ENCODE results near the gene NIPAL4.
"Not testable (repeated sequence)": the region's sequence is repeated elsewhere in the genome, so short reads cannot be mapped to it uniquely, and the experiment has no call there.

Gene NIPAL4

GRCh38 chr5:157479166-157479565 is 19.2 kb downstream of the NIPAL4 start:
- H3K4me3 ChIP-seq (ENCODE audit: low read length): no peak overlapping the region
- TF ChIP-seq, protein P1, sequence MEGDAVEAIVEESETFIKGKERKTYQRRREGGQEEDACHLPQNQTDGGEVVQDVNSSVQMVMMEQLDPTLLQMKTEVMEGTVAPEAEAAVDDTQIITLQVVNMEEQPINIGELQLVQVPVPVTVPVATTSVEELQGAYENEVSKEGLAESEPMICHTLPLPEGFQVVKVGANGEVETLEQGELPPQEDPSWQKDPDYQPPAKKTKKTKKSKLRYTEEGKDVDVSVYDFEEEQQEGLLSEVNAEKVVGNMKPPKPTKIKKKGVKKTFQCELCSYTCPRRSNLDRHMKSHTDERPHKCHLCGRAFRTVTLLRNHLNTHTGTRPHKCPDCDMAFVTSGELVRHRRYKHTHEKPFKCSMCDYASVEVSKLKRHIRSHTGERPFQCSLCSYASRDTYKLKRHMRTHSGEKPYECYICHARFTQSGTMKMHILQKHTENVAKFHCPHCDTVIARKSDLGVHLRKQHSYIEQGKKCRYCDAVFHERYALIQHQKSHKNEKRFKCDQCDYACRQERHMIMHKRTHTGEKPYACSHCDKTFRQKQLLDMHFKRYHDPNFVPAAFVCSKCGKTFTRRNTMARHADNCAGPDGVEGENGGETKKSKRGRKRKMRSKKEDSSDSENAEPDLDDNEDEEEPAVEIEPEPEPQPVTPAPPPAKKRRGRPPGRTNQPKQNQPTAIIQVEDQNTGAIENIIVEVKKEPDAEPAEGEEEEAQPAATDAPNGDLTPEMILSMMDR (conservative IDR thresholded peaks at IDR 0.05; ENCODE audit: low read depth, low read length): no peak
- no peak for DNase-seq (ENCODE audit: low read depth)

GRCh38 chr5:157479612-157480510 is 19.8 kb downstream of the NIPAL4 start:
- no peak for DNase-seq (ENCODE audit: low read depth)
- no peak overlapping the region for H3K4me3 ChIP-seq (ENCODE audit: low read length)
- TF ChIP-seq, protein P1 (conservative IDR thresholded peaks at IDR 0.05; ENCODE audit: low read depth, low read length): no peak

GRCh38 chr5:157481265-157481664 is 21.3 kb downstream of the NIPAL4 start:
- DNase-seq (ENCODE audit: low read depth): no peak
- TF ChIP-seq, protein P1 (conservative IDR thresholded peaks at IDR 0.05; ENCODE audit: low read depth, low read length): no peak
- no peak overlapping the region for H3K4me3 ChIP-seq (ENCODE audit: low read length)

- no peak for DNase-seq (ENCODE audit: low read depth)
- TF ChIP-seq, protein P1 (conservative IDR thresholded peaks at IDR 0.05; ENCODE audit: low read depth, low read length): no peak
- no peak overlapping the region for H3K4me3 ChIP-seq (ENCODE audit: low read length)
Measured at GRCh38 chr5:157481666-157482065, 21.7 kb downstream of the NIPAL4 start.

DNA sequence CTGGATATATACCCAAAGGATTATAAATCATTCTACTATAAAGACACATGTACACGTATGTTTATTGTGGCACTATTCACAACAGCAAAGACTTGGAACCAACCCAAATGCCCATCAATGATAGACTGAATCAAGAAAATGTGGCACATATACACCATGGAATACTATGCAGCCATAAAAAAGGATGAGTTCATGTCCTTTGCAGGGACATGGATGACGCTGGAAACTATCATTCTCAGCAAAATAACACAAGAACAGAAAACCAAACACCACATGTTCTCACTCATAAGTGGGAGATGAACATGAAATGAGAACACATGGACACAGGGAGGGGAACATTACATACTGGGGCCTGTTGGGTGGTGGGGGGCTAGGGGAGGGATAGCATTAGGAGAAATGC is 22.7 kb downstream of the NIPAL4 start:
- not testable (repeated sequence) for DNase-seq (ENCODE audit: low read depth)

GRCh38 chr5:157484768-157485167 is 24.8 kb downstream of the NIPAL4 start:
- TF ChIP-seq, protein P1 (conservative IDR thresholded peaks at IDR 0.05; ENCODE audit: low read depth, low read length): no peak
- no peak overlapping the region for H3K4me3 ChIP-seq (ENCODE audit: low read length)
- DNase-seq (ENCODE audit: low read depth): no peak

More for the DNA sequence above, 22.7 kb downstream of the NIPAL4 start:
- H3K4me3 ChIP-seq (ENCODE audit: low read length): not testable (repeated sequence)

DNA sequence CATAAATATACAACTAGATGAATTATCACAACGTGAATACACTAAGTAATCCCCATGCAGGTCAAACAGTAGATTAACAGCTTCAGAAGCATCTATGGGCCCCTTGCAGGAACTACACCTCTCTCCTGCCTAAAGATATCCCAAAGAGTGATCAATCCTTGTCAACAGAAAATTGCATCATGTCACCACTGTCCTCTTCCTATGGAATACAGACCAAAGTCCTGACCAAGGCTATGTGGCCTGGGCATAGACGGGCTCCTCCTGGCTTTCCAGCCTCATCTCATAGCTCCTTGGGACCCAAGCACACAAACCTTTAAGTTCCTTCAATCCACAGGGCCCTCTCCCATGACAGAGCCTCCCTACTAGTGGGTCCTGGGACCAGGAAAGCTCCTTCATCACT is 25.3 kb downstream of the NIPAL4 start:
- TF ChIP-seq, protein P1 (conservative IDR thresholded peaks at IDR 0.05; ENCODE audit: low read depth, low read length): no peak
- DNase-seq (ENCODE audit: low read depth): no peak
- H3K4me3 ChIP-seq (ENCODE audit: low read length): no peak overlapping the region
